NT2/D1 (cell line): Measurements from ENCODE around the gene CELA3A.

Source experiments
- SUZ12 ChIP-seq: IDR thresholded peaks from 2 replicates; pipeline ENCODE4 v1.6.1; 2011; ENCODE audit not compliant: insufficient read length, insufficient read depth; ENCODE audit errors: extremely low read depth
- ZNF274 ChIP-seq: IDR thresholded peaks from 2 replicates; pipeline ENCODE4 v1.6.1; 2011; ENCODE audit warnings: mild to moderate bottlenecking, low read depth, low read length

DNA sequence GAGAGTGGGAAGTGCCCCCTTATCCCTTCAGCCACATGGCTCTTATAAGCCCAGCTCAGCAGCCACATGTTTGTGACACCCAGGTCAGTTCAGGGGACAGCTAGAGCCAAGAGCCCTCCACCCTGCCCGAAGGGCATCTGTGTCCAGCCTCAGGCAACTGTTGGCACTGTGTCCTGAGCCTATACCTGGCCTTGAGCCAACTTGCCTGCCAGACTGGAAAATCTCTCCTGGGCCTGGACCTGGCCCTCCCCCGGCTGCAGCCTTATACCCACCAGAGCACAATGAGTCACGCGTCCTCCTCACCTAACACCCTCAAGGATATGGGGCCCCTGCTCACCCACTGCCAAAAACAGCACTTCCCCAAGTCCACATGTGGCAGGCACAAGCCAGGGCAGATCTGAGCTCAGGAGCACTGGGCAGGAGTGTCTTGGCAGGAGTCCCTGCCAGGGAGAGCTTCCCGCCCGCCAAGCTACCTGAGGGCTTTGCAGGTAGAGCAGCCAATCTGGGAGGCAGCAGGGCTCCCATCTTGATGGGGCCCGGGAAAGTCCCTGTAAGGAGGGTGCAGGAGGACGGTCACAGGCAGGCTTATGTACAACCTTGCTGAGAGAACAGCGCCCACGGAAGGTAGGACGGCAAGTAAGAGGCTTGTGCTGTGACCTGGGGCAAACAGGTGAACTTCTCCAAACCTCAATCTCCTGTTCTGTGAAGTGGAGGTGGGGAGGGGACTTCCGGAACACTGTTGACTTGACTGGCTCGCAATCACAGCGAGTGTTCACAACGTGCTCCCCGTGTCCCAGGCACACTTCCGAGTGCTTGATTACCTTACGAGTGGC lies 44.5 kb upstream of the CELA3A start:
- TF ChIP-seq SUZ12 = no peak
- no peak for TF ChIP-seq ZNF274
